Astrocyte of the cerebellum (primary cell): ENCODE results near the gene VSTM4.

ENCODE experiments used
- DNase-seq: peaks from one replicate; pipeline ENCODE4 v3.0.0-alpha.2; 2011; ENCODE audit warnings: low read depth
- H3K4me3 ChIP-seq: 2 replicates; pipeline ENCODE4 v1.5.1; 2011; ENCODE audit warnings: mild to moderate bottlenecking, low read depth, low read length, moderate library complexity
- in situ Hi-C: cut with HindIII; loops from 2 replicates; pipeline ENCODE4 v1.10.0; 2017; ENCODE audit warnings: low sequenced_read_pairs
- TF ChIP-seq, protein P1 (sequence below): IDR thresholded peaks from 2 replicates; pipeline ENCODE4 v1.5.1; 2012; ENCODE audit warnings: low read length, low read depth, moderate library complexity, mild to moderate bottlenecking; ENCODE audit errors: missing control alignments

The VSTM4 gene

DNA sequence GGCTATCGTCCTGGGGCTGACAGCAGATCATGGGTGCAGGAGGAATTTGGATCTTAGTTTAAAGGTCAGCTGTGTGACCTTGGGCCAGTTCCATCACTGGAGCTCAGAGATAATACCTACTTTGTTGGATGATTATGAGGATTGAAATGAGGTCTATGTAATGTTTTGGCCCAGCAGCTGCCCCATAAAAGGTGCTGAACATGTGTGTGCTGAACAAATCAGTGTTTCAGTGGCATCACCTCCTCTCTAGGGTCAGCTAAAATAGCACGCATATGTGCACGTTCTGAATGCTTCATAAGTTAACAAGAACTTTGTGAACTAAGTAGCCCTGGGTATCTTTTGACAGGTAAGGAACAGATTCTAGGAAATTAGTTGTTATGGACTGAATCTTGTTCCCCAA is 90.8 kb downstream of the VSTM4 start:
- in situ Hi-C loops: no loop called here
- TF ChIP-seq, protein P1, sequence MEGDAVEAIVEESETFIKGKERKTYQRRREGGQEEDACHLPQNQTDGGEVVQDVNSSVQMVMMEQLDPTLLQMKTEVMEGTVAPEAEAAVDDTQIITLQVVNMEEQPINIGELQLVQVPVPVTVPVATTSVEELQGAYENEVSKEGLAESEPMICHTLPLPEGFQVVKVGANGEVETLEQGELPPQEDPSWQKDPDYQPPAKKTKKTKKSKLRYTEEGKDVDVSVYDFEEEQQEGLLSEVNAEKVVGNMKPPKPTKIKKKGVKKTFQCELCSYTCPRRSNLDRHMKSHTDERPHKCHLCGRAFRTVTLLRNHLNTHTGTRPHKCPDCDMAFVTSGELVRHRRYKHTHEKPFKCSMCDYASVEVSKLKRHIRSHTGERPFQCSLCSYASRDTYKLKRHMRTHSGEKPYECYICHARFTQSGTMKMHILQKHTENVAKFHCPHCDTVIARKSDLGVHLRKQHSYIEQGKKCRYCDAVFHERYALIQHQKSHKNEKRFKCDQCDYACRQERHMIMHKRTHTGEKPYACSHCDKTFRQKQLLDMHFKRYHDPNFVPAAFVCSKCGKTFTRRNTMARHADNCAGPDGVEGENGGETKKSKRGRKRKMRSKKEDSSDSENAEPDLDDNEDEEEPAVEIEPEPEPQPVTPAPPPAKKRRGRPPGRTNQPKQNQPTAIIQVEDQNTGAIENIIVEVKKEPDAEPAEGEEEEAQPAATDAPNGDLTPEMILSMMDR: no peak
- DNase-seq: no peak
- H3K4me3 ChIP-seq: no peak overlapping the region

DNA sequence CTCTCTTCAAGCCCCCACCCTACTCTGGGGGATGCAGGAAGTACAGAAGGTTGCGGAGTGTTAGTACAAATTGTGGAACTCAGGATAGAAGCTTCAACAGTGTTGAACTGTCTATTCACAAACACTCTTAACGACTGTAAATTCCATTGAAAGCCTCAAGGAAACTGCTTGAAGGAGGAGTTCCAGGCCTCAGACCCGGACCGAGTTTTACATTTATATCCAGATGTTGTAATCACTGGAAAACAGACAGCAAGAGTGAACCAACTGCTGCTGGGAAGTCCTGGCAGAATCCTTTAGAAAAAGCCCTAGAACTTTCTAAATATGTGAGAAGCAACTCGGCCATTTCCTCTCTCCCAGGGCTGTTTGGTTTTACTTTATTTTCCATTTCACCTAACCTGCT is 91.6 kb downstream of the VSTM4 start:
- DNase-seq: no peak
- TF ChIP-seq, protein P1: no peak
- in situ Hi-C loops: no loop called here
- H3K4me3 ChIP-seq: no peak overlapping the region

DNA sequence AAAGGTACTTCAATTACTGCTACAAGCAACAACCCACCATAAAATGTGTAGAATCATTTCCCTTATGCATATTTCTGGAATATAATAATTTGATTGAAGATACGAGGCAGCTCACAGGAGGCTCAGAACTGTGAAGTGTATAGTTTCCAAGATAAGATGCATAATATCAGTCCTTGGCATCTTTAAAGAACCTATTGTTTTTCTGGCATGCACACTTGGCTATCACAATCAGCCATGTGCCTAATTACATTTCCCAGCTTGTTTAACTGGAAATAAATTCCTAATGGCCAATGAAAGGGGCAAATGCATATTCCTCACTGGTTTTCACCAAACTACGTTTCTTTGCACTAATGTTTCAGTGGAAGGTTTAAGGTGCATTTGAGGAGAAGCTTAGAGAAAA is 92.3 kb downstream of the VSTM4 start:
- no peak overlapping the region for H3K4me3 ChIP-seq

DNA sequence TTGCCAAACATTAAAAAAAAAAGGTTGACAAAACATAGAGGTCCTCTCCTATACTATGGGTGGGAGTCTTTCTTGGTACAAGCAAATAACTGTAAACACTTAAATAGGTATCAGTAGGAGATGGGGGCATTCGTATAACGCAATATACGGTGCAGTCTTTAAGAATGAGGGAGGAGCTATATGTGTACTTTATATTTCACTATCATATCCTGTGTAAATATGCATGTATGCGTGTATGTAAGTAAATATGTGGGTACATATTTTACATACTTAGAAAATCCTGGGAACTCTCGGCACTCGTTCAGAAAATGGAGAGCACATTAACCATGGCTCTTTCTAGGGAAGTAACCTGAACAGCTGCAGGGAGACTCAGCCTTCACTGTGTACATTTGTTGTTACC is 93.6 kb downstream of the VSTM4 start:
- no peak overlapping the region for H3K4me3 ChIP-seq
- no peak for DNase-seq
- in situ Hi-C loops: no loop called here
- TF ChIP-seq, protein P1: no peak

More for the DNA sequence above, 92.3 kb downstream of the VSTM4 start:
- in situ Hi-C loops: no loop called here
- DNase-seq: no peak
- TF ChIP-seq, protein P1: no peak

DNA sequence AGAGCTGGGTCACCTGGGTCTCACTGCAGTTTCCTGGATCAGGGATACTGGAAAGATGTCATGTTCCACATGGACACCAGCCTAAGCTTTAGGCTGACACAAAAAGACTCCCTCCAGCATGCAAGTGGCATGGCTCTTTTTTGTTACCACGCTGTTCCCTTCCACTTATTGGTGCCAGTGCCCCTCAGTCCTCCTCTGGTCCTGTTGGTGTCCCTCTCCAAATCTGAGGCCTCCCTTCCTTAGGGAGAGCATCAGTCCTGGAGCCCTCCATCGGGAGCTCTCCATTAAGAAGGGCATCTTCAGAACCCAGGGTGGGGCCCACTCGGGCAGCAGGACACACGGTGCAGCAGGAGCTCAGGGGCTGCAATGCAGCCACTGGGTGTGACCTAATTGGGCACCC is 99.6 kb downstream of the VSTM4 start:
- H3K4me3 ChIP-seq: no peak overlapping the region
- in situ Hi-C loops: no loop called here
- no peak for DNase-seq
- TF ChIP-seq, protein P1: no peak

DNA sequence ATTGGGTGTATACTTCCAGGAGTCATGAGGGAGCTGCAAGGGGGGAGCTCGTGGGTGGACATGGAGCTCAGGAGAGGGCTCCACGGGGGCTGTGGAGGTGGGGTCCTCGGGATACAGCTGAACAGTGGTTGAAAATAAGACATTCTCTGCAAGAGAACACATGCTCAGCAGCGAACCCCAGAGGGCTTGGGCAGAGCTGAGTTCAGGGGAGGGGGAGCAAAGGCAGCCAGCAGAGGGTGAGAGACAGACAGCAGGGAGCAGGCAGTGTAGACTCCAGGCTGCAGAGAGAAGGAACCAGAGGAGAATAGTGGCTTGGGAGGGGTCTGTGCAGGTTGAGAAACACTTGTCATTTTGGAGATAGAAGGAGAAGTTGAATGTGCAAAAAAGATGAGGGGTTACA is 102.7 kb downstream of the VSTM4 start:
- no peak for DNase-seq
- in situ Hi-C loops: no loop called here
- TF ChIP-seq, protein P1: no peak

DNA sequence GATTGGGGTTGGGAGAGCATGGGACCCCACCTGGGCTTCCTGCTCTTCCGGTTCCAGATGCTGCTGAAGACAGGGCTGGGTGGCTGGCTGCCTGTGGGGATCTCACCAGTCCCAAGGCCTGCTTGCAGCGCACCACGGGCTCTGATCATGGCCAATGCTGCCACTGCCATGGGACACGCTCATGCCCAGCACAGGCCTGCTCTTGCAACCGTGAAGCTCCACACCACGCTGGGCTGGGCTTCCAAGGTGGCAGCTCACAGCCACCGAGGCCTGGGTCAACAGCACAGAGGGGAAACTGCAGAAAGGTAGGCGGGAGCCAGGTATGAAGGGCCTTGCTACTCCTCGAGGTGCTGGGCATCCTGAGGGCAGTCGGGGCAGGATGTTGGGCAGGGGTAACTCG is 103.6 kb downstream of the VSTM4 start:
- no peak for DNase-seq
- TF ChIP-seq, protein P1: no peak
- H3K4me3 ChIP-seq: no peak overlapping the region
- in situ Hi-C loops: no loop called here

More for the DNA sequence above, 102.7 kb downstream of the VSTM4 start:
- no peak overlapping the region for H3K4me3 ChIP-seq
